ENCODE measurements around the gene GAB2. TPM values are rescaled to one million over a fixed set of nuclear protein-coding genes. Genes with fewer than 3 reads are reported as not detected.

GAB2 gene
- total and polyA plus RNA-seq, 2 of the 13 experiments (the other 11 are each of a cell fraction or from before 2014, with no cell fraction given), result 4.1 to 8.6 TPM

DNA sequence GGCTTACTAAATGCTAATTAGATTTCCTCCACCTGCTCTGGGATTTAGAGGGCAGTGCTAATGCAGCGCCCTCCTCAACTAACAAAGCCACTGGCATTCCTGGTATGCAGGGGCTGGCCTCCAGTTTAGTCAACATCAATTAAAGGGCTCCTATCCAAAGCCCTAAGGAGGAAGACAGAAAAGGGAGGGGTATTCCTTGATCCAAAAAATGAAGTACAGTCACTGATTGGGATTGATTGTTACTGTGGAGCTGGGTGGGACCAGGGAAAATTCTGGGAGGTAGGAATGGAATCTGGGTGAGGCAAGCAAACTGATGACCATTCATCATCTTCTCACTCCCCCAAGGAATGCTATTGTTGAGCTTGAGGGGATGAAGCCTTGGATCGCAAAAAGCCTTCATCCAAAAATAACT is 52.2 kb downstream of the GAB2 start:
- peak; percentile 72 for TF ChIP-seq TEAD3 (CRISPR knock-in tag; optimal IDR thresholded peaks at IDR 0.05; ENCODE audit: borderline replicate concordance)
- TF ChIP-seq, protein P1, sequence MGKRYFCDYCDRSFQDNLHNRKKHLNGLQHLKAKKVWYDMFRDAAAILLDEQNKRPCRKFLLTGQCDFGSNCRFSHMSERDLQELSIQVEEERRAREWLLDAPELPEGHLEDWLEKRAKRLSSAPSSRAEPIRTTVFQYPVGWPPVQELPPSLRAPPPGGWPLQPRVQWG (CRISPR knock-in tag; IDR thresholded peaks at IDR 0.05; ENCODE audit: borderline replicate concordance, low read depth), result no peak
- Histone ChIP-seq H3K4me1 (ENCODE audit: insufficient read depth, low read length) (peaks cover 19% of the 10 kb centered on the region), H3K4me2 (ENCODE audit: low read depth, low read length) (no peak overlapping the region), H2AFZ (ENCODE audit: low read length) (no peak overlapping the region), H3K27ac (ENCODE audit: extremely low read length, insufficient read depth, low read length) (no peak overlapping the region), H3K9ac (ENCODE audit: insufficient read depth, low read depth, low read length) (no peak overlapping the region), H3K36me3 (replicated peaks in 1 of 2; ENCODE audit: control insufficient read depth in 1 of 2, insufficient read depth in 2 of 2, low read length in 2 of 2) (no peaks in the 10 kb centered on the region), H3K79me2 (ENCODE audit: insufficient read depth, low read length) (no peaks in the 10 kb centered on the region), H4K20me1 (ENCODE audit: insufficient read depth, low read length) (0 out of 2 replicates have a peak, but pooled peaks cover 5% of the 10 kb centered on the region), H3K4me3 (replicated peaks in 1 of 3; ENCODE audit: insufficient read depth in 1 of 3, low read depth in 2 of 3, low read length in 3 of 3) (no peak overlapping the region), H3K27me3 (ENCODE audit: control insufficient read depth in 1 of 2, insufficient read depth in 2 of 2, low read length in 2 of 2) (no peaks in the 10 kb centered on the region), H3K9me3 (ENCODE audit: low read length) (no peaks in the 10 kb centered on the region)
- WGBS (ENCODE audit: low lambda C conversion rate), result 94% methylated on average over 2 of the region's 2 CpGs
- BruUV-seq (replicated peaks), result no TSS peak
- in situ Hi-C loops (cut with HindIII; ENCODE audit: extremely low pct_ligation_motif_present, low pct_unique_long_range_greater_than_20kb) (no loop called here), intact Hi-C loops (cut with micrococcal nuclease; ENCODE audit: unreplicated experiment) (no loop called here)
- ChIA-PET POLR2A (no interaction called here), CTCF (ENCODE audit: low intra/inter-chr PET ratio, low total read pairs) (no interaction called here)
- ATAC-seq, result peak; percentile 31; the same call in 2 of the 3 replicates
- no peak for FAIRE-seq
- DNase-seq (ENCODE audit: low spot score), result peak; percentile 13

DNA sequence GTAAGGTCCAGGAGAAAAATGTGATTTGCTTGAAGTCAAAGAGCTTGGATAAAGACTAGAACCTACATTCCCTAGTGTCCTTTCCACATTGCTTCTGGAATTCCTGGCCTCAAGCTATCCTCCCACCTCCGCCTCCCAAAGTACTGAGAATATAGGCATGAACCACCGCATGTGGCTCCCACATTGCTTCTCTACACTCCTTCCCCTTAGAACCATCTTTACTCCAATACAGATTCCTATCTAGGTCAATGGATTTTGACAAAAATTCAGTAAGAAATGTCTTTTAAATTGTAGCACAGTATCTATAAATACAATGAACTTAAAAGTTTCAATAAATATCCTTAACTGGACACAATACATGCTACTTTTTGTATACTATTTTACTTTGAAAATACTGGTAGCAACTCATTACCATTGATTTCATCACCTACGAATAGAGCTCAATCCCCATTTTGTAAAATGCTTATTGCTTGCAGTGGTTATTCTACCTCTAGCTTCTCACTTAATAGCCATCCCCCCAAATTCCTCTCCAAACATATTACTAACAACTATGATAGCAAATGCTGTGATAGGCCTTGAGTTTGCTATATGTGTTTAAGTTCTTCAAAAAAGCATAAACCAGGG is 53.4 kb downstream of the GAB2 start:
- no peak overlapping the region for H3K4me2 ChIP-seq (ENCODE audit: low read depth, low read length)
- no peak overlapping the region for H2AFZ ChIP-seq (ENCODE audit: low read length)
- no peak for ATAC-seq
- BruUV-seq (replicated peaks), result no TSS peak
- FAIRE-seq, result no peak
- intact Hi-C loops (cut with micrococcal nuclease; ENCODE audit: unreplicated experiment) (no loop called here), in situ Hi-C loops (cut with HindIII; ENCODE audit: extremely low pct_ligation_motif_present, low pct_unique_long_range_greater_than_20kb) (no loop called here)
- H3K36me3 ChIP-seq (replicated peaks in 1 of 2; ENCODE audit: control insufficient read depth in 1 of 2, insufficient read depth in 2 of 2, low read length in 2 of 2), result no peaks in the 10 kb centered on the region
- ChIA-PET CTCF (ENCODE audit: low intra/inter-chr PET ratio, low total read pairs) (no interaction called here), POLR2A (no interaction called here)
- 0 out of 2 replicates have a peak, but pooled peaks cover 5% of the 10 kb centered on the region for H4K20me1 ChIP-seq (ENCODE audit: insufficient read depth, low read length)
- no peak overlapping the region for H3K4me3 ChIP-seq (replicated peaks in 1 of 3; ENCODE audit: insufficient read depth in 1 of 3, low read depth in 2 of 3, low read length in 3 of 3)
- H3K9me3 ChIP-seq (ENCODE audit: low read length), result no peaks in the 10 kb centered on the region
- H3K79me2 ChIP-seq (ENCODE audit: insufficient read depth, low read length), result no peaks in the 10 kb centered on the region
- no peak for DNase-seq (ENCODE audit: low spot score)
- H3K9ac ChIP-seq (ENCODE audit: insufficient read depth, low read depth, low read length), result no peak overlapping the region
- no peak overlapping the region for H3K27ac ChIP-seq (ENCODE audit: extremely low read length, insufficient read depth, low read length)
- TF ChIP-seq ATF1 (CRISPR knock-in tag; IDR thresholded peaks at IDR 0.05), result no peak
- no peak for TF ChIP-seq MED8 (CRISPR knock-in tag; IDR thresholded peaks at IDR 0.05; ENCODE audit: insufficient replicate concordance)
- TF ChIP-seq SIN3B (IDR thresholded peaks at IDR 0.05; ENCODE audit: low read length), result no peak
- TF ChIP-seq ZNF879 (CRISPR knock-in tag; IDR thresholded peaks at IDR 0.05), result no peak
- no peak for TF ChIP-seq ZNF674 (CRISPR knock-in tag; IDR thresholded peaks at IDR 0.05; ENCODE audit: low read depth)
- no peak for TF ChIP-seq ZNF850 (CRISPR knock-in tag; conservative IDR thresholded peaks at IDR 0.05)
- no peak for TF ChIP-seq MIXL1 (CRISPR knock-in tag; IDR thresholded peaks at IDR 0.05)
- TF ChIP-seq KLF11 (CRISPR knock-in tag; IDR thresholded peaks at IDR 0.05), result no peak
- no peak for TF ChIP-seq HNRNPK (IDR thresholded peaks at IDR 0.05; ENCODE audit: low read depth, low read length, poor library complexity, severe bottlenecking)
- H3K27me3 ChIP-seq (ENCODE audit: control insufficient read depth in 1 of 2, insufficient read depth in 2 of 2, low read length in 2 of 2), result no peaks in the 10 kb centered on the region
- H3K4me1 ChIP-seq (ENCODE audit: insufficient read depth, low read length), result peaks cover 15% of the 10 kb centered on the region
- 97% methylated on average over 3 of the region's 3 CpGs for WGBS (ENCODE audit: low lambda C conversion rate)
